CD1c-positive myeloid dendritic cell (primary cell): ENCODE results near the gene DTNA.

Source experiments
- DNase-seq: peaks from one replicate; pipeline ENCODE4 v3.0.0-alpha.2; 2016; ENCODE audit errors: extremely low spot score

DTNA gene

DNA sequence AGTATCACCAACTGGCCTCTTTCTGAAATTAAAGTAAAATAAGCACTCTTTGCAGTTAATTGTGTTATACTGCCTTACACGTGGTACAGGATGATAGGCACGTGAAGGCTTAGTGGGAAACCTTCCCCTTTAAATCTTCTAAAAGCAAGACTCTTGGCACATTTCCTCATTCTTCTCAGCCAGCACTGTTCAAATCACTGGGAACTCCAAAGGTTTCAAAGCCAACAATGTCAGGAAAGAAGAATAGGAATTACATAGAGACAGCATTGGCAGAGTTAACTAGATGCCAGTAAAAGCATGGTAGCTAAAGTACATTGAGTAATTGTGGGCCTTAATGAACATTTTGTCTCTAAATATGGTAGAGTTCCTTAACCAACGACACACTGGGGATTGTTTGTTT is 96.4 kb downstream of the DTNA start:
- DNase-seq, result no peak

DNA sequence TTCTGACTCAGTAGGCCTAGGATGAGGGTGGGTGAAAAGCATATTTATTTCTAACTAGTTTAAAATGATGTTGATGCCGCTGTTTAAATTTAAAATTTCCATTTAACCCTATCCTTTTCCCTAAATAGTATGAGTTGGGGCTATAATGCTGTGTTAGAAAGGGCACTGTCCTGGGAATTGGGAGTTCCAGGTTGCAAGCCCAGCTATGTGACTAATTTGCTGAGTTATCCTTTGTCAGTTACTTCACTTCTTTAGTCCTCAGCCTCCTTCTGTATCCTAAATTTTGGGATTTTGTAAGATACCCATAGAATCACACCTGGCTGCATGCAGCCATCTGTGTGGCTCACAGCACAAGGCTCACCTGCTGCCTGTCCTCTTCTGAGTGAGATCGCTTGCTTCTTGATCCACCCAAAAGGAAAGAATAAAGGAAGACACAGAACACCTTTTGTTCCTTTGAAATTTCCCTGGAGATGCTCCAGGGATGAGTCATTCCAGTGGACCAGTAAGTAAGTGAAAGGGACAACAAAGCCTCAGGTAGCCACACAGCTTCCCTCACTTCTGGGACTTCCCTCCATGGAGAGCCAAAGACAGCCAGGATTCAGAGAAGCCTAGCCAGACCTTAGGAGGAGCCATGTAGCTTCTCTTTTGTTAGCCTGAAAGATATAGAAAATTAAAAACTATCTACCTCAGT is 97.2 kb downstream of the DTNA start:
- DNase-seq, result no peak

DNA sequence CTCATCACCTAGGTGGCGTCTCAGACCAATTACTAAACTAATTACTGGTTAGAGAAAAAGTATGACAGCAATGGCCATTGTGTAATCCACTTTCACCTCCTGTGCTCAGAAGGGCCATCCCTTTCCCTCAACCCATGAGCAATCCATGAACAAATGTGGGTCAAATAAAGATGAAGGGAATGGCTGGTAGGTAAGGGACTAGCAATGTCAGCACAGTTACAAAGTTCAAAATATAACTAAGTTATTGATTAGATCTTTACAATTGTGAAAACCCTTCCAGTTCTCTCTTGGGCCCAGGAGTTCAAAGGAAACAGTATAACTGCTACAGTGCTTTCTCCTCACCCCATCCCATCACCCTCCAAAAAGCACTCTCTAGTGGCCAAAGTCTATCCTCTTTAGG is 98.3 kb downstream of the DTNA start:
- DNase-seq, result no peak

DNA sequence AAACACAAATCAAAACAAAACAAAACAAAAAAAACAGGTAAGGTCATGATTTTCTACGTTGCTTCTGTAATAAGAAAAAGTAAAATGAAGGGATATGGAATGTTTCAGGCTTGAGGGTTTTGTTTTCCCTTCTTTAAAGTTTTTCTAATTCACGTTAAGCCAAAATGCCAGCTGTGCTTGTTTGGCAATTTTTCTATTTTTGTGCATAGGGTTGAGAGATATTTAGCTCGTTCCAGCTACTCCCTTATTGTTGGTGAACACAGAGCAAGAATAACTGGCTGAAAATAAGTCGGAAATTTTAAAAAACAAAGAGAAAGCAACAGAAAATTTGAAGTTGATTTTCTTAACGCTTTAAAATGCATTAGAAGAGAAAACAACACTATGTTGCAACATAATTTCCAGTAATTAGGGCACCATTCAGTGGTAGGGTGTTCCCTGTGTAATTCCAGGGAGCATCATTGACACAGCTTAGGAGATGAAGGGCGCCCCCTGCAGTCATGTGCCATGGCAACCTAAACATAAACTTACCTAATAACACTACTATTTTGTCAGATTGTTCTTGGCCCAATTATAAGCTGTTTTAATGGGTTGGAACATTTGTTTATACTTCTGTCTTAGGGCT is 99.5 kb downstream of the DTNA start:
- peak; percentile 18 for DNase-seq

DNA sequence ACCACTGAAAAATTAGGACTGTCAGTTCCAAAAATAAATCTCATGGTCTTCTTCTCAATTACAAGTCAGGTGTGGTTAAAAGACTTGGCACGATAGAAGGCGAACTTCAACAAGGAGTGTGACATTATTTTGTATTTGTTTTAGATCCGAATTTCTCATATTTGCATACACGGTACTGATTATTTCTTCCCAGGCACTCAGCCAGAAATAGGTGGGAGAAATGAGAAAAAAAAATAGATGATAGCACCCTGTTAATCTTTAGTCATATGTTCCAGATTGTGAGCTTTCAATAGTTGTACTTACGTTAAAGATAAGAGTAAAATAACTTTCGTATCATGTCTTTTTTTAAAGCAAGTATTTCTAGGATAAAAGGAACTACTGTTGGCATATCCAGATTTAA is 106.1 kb downstream of the DTNA start:
- no peak for DNase-seq

DNA sequence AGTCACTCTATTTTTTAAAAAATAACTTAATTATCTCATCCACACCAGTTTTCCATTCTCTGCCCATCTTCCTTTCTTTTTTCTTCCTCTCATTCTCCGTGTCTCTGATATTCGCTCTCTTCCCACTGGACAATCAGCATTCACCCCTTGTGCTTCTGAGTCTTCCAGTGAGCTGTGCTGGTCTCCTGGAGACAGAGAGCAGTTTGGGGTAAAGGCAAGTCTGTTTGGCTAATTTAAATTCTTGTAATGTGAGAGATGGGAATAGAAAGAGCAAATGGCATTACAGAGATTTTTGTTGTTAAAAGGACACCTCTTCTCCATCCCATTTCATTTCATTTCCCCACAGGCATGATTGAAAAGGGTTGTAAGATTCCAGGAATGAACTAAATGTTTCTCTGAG is 107.5 kb downstream of the DTNA start:
- DNase-seq, result no peak

DNA sequence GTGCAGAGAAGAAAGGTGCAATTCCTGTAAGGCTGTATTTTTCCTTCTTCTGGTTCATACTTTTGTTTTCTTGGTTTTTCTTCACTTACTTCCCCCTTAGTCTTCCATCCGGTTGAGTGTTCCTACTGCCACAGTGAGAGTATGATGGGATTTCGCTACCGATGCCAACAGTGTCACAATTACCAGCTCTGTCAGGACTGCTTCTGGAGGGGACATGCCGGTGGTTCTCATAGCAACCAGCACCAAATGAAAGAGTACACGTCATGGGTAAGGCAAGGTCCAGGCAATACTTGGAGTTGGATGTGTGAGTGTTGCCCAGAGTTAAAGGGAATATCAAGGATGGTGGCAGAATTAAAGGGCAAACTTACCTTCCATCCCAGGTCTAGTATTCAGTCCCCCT is 108.0 kb downstream of the DTNA start:
- no peak for DNase-seq

DNA sequence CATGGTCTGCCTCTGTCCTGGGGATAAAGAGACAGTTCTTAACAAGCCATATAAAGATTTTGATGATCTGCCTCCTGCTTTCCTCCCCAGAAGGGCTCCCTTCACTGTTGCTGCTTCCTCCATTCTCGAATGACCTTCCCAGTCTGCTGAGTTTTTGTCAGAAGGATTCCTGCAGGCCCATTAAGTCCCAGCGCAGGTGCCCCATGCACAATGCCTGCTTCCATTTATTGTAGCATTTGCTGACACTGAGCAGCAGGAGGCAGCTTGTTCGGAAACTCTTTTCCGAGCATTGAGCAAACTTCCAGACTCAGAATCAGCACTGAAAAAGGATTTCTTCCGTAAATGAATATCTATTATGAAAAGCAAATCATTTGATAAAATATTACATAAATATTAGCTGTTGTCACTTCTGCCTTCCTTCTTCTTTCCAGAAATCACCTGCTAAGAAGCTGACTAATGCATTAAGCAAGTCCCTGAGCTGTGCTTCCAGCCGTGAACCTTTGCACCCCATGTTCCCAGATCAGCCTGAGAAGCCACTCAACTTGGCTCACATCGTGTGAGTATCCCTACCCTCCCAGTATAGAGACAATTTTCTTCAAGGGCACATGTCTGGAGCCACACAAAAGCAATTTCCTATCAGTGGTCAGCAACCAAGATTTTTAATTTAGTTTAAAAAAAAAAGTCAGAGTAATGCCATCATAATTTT is 110.4 kb downstream of the DTNA start:
- no peak for DNase-seq

DNA sequence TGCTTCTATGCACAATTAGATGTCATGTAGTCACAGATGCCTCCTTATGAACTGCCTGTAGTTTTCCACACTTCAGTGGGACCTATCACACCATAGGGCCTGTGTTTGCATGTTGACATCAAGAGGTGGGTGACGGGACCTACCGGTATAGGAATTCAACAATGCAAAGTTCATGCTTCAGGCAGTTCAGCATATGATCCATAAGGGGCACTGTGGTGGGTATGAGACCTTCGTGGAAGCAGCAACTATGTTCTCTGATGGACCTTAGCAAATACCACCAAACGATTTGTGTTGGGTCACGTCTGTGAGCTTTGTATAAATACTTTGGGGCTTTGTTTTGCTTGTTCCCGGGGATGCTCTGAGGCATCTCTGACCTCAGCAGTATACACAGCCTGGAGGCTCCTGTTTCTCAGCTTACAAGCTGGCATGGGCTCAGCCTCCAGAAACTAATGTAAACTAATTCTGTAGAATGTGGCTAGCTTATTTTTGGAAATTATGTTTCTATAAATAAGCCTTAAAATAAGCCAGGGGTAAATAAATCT is 111.6 kb downstream of the DTNA start:
- DNase-seq, result no peak

DNA sequence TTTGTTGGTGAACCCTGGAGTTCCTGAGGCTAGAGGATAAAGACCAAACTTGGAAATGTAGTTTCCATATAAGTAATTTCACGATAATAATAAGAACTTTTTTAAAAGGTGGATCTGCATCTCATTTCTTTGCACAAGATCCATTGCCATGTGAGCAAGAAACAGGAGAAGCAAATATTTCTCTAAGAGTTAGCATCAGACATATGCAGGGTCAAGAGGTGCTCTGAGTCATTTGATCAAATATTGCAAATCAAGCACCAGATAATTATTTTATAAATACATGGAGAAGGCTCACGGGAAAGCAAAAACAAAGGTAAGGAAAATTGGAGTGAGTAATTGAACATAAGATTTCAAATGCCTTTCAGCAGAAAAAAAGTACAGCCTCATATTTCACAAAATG is 118.0 kb downstream of the DTNA start:
- no peak for DNase-seq

DNA sequence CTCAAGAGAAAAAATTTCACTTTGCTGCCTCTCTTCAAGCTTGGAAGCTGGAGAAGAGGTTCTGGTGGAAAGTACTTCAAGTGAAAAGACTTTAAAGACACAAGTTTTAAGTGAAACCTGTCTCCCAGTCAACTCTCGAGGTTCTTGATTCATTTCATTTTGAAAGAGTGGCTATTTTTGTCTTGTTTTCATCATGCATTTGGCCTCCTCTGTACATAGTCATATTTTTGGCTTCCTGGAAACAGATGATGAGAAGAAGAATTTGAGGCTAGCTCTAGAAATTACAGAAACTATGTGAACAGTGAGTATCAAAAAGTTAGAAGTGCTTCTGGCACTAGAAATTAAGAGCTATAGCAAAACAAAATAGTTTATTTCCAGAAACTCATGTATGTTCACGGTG is 124.8 kb downstream of the DTNA start:
- no peak for DNase-seq

DNA sequence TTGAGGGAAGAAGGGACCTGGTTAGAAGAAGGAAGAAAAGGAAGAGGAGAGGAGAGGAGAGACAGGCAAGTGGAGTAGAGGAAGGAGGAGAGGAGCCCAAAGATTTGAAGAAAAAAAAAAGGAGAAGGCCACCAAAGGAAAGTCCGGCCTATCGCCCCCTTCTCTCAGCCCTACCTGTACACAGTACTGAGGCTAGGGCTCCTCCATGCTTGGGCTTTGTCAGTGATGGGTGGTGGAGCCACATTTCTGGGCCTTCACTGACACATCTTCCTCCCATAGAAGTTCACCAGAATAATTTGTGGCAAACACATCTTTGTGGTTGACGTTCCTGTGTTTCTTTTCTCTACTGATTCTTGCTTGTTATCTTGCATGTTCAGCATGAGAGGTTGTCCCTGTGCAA is 125.4 kb downstream of the DTNA start:
- no peak for DNase-seq

DNA sequence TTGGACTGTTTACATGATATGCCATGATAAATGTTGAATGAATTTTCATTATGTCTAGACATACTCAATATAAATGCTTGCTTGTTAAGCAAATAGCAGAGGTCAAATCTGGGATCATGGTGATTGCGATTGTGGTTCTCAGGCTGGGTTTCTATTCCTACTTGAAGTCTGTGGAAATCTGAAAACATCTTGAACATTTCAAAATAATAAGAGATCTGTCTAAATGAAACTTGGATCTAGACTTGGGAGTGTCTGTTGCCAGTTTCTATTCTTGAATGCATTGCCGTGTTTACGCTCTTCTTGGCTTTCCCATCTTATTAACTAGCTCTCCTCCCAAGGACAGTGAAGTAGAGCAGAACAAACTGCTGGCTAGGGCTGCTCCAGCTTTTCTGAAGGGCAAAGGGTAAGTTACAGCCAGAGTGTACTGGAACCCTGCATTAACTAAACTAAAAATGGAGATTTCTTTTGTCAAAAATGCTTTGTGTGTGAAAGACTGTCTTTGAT is 127.7 kb downstream of the DTNA start:
- no peak for DNase-seq

DNA sequence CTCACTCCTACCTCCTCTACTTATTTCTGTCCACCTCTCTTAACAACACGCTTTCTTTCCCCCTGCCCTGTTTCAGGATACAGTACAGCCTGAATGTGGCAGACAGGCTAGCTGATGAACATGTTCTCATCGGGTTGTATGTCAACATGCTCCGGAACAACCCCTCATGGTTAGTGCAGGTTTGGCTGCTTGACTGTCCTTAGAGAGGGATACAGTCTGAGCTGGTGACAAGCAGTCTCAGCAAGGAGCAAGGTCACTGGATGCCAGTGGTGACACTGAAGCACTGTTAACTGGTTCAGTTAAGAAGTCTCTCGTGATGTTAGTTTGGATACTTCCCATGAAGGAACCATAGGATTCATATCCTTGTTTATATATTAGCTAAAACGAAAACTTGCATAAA is 128.6 kb downstream of the DTNA start:
- no peak for DNase-seq

DNA sequence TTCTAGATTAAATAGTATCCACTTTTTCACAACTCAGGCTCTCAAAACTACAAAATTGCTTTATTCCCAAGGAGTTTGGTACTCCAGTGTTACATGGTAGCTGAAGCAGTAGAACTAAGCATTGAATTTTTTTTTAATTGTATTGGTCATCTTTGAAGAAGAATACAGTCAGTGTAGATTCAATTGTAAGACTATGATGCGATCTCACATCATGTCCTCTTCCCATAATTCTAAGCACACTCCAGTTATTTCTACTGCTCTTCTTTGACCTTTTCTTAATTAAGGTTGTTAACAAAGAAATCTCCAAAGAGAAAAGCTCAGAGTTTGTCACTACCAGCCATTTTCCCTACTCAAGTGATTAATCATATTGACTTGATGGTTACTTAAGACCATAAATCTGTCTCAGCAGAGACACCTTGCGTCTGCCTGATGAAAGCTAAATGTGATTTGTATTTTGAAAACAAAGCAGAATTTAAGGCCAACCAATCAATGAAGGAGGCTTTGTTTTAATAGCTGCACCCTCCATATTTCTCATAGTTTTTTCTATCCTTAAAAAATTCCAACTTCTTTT is 130.2 kb downstream of the DTNA start:
- no peak for DNase-seq

DNA sequence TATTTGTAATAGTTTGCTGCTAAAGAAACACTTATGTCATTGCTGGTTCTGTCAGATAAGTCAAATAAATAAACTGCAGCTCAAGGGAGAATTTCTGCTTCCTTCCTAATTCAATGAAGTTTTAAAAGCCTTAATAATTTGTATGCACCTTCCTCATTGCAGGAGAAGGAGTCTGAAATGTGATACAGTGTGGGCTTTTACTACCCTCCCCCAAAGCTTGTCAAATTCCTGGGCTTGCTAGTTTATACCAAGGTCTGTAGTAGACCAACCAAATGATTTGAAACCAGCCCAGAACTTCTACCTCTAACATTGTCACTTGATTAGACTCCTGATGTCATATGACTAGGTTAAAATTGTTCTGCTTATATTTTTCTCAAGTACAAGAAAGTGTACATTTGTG is 131.8 kb downstream of the DTNA start:
- DNase-seq, result no peak

DNA sequence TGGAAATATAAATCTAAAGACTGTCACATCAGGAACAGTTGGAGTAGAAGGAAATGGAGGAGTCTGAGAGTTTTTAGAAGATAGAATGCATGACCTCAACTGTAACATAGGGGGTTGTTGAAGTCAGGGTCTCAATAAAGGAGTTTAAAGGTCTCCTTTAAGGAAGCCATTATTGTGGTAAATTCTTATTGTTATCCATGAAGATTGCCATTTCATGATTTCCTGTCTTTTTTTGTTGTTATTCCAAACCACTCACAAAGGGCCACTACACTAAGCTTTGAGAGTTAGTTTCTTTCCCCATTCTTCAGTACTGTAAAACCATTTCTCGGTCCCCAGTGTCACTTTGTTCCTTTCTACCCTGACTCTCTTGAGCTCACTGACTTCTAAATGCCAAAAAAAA is 134.0 kb downstream of the DTNA start:
- DNase-seq, result no peak

DNA sequence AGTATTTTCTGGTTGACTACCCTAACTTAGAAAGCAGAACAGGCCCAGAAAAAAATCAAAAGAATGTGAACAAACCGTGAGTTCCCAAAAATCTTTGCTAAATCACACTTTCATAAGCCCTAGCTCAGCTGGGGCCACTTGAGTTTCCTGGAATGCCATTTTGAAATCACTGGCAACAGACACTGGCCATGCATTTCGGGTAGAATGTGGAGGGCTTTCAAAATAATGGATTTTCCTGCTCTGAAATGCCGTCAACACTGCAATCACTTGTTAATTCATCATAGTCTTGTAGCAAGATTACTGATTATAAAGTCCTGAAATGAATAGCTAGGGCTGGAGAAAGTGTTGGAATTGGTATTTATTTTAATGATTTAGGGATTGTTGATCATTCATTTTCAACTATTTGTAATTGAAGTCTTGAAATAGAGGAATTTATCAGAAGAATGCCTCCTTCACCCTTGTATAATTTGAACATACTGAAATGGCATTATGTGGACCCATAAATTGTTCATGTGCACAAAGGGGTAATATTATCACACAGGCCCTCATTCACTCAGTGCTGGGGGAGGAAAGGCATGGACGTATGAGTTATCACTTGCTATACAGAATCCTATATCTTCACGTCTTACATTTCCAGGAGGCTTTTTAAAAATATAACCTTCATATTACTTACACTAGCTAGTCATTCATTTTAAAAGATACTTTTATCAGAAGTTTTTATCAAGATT is 134.8 kb downstream of the DTNA start:
- DNase-seq, result no peak

DNA sequence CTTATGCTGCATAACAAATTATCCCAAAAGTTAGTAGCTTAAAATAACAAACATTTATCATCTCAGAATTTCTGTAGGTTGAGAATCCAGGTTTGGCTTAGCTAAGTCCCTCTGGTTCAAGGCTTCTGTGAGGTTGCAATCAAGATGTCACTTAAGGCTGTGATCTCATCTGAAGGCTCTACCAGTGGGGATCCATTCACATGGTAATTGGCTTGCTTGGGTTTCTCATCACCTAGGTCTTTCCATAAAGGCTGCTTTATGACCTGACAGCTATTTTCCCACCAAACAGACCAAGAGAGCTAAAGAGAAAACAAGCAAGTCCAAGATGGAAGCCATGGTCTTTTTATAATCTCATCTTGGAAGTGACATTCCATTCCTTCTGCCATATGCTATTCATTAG is 137.3 kb downstream of the DTNA start:
- DNase-seq, result no peak

DNA sequence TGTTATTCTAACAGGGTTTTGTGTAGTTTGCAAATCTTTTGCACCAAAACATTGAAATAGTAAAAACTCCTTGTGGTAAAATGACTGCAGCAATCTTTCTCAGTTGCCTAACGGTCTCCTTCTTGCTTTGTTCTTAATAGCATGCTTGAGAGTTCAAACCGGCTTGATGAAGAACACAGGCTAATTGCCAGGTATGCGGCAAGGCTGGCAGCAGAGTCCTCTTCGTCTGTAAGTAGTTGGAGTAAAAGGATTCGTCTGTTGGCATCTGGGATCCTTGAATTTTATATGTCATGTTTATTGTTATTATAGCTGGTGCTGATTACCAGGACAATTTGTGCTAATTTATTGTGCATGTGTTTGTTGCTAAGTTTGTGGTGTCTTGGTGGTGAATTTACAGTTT is 138.1 kb downstream of the DTNA start:
- DNase-seq, result no peak

DNA sequence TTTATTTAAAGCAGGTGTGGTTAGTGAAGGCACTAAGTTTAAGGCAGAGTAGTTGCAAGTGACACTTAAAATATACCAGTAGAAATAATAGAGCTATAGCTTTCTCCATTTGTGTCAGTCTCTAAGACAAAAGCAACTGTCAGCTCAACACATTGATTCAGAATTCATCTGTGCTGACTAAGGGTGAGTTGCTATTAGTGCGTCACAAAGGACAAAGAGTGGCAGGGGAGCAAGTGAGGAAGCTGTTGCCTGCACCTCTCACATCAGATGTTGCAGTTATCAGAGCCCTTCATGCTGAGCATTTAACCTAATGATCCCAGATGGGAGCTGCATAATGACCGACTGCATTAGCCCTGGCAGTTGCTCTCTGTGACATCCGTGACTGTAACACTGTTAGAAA is 138.6 kb downstream of the DTNA start:
- DNase-seq, result no peak

DNA sequence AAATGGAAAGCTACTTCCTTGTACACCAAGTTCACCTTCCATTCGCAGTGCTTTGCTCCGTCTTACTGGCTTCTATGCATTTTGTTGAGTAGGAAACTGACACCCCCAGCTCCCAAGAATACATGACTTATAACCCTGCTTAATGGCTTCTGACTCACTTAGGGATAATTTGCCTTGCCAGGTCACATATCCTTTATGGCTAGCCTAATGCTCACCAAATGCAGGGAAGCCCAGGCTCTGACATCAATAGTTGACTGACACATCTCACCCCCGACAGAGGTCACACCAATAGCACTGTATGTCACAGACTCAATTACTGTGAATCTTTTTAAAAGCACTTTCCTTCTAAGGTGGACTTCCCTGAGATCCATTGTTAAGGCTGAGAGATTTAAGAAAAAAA is 147.2 kb downstream of the DTNA start:
- DNase-seq, result no peak
